GM23338 (cell line): Measurements from ENCODE around the gene UBTD1. TPM values are rescaled to one million over a fixed set of nuclear protein-coding genes. Genes with fewer than 3 reads are reported as not detected.

Source experiments
- ATAC-seq: fragments of 200-7000 bp; cut with Tn5 transposase; 3 replicates; pipeline ENCODE4 v1.9.1; 2020
- DNase-seq: peaks from one replicate; pipeline ENCODE4 v3.0.0-alpha.2; 2015; ENCODE audit warnings: low spot score
- H2AFZ ChIP-seq: fragments of 200-600 bp; sonication (generic); 2 replicates; pipeline ENCODE4 v1.8.0; 2016; ENCODE audit warnings: antibody characterized with exemption, mild to moderate bottlenecking, moderate library complexity
- H3F3A ChIP-seq: fragments of 200-600 bp; sonication (generic); replicated peaks from 2 replicates; pipeline ENCODE4 v1.8.0; 2017; ENCODE audit warnings: antibody characterized with exemption, mixed run types, low read depth
- H3K27ac ChIP-seq: fragments of 200-600 bp; sonication (generic); 2 replicates; pipeline ENCODE4 v1.6.1; 2016; ENCODE audit warnings: low read depth
- H3K27me3 ChIP-seq: fragments of 200-600 bp; sonication (generic); 2 replicates; pipeline ENCODE4 v1.8.0; 2016; ENCODE audit warnings: mild to moderate bottlenecking, mixed run types, moderate library complexity; ENCODE audit not compliant: insufficient read depth
- H3K36me3 ChIP-seq: fragments of 200-600 bp; sonication (generic); 2 replicates; pipeline ENCODE4 v1.8.0; 2016; ENCODE audit warnings: mild to moderate bottlenecking; ENCODE audit not compliant: insufficient read depth
- H3K4me1 ChIP-seq: fragments of 200-600 bp; sonication (generic); 2 replicates; pipeline ENCODE4 v1.8.0; 2016; ENCODE audit warnings: mild to moderate bottlenecking, moderate library complexity; ENCODE audit not compliant: insufficient read depth
- H3K4me2 ChIP-seq: fragments of 200-600 bp; sonication (generic); 2 replicates; pipeline ENCODE4 v1.7.1; 2017; ENCODE audit warnings: mixed run types
- H3K4me3 ChIP-seq: fragments of 200-600 bp; sonication (generic); 2 replicates; pipeline ENCODE4 v1.6.1; 2016; ENCODE audit warnings: mixed run types
- H3K79me2 ChIP-seq: fragments of 200-600 bp; sonication (generic); replicated peaks from 2 replicates; pipeline ENCODE4 v1.8.0; 2017; ENCODE audit warnings: mild to moderate bottlenecking; ENCODE audit not compliant: insufficient read depth
- H3K9me2 ChIP-seq: fragments of 200-600 bp; sonication (generic); 2 replicates; pipeline ENCODE4 v1.8.0; 2017; ENCODE audit not compliant: insufficient read depth
- H4K20me1 ChIP-seq: fragments of 200-600 bp; sonication (generic); replicated peaks from 2 replicates; pipeline ENCODE4 v1.8.0; 2017; ENCODE audit warnings: mild to moderate bottlenecking; ENCODE audit not compliant: insufficient read depth
- H3K27ac Mint-ChIP-seq: 2 replicates; pipeline ENCODE4 v1.8.0; 2020; ENCODE audit warnings: inconsistent platforms, mild to moderate bottlenecking, moderate library complexity, mixed read lengths
- H3K27me3 Mint-ChIP-seq: 3 replicates; pipeline ENCODE4 v1.8.0; 2022; ENCODE audit warnings: low read depth, mild to moderate bottlenecking, moderate library complexity, mixed read lengths, inconsistent platforms; ENCODE audit not compliant: insufficient read depth, poor library complexity
- H3K36me3 Mint-ChIP-seq: 3 replicates; pipeline ENCODE4 v1.8.0; 2021; ENCODE audit warnings: low read depth, mild to moderate bottlenecking, inconsistent platforms, moderate library complexity, mixed read lengths
- H3K4me1 Mint-ChIP-seq: 3 replicates; pipeline ENCODE4 v1.8.0; 2020; ENCODE audit warnings: mild to moderate bottlenecking, inconsistent platforms, mixed read lengths
- H3K4me3 Mint-ChIP-seq: 3 replicates; pipeline ENCODE4 v1.8.0; 2021; ENCODE audit warnings: moderate library complexity, mild to moderate bottlenecking, inconsistent platforms, mixed read lengths
- H3K9me3 Mint-ChIP-seq: 3 replicates; pipeline ENCODE4 v1.8.0; 2020; ENCODE audit warnings: moderate library complexity, mild to moderate bottlenecking, inconsistent platforms, mixed read lengths
- ETS1 ChIP-seq: IDR thresholded peaks from 2 replicates; pipeline ENCODE4 v1.6.1; 2016; ENCODE audit warnings: antibody characterized with exemption
- EZH2 ChIP-seq: fragments of 200-600 bp; sonication (generic); IDR thresholded peaks from one replicate; pipeline ENCODE4 v1.8.0; 2017; ENCODE audit warnings: antibody characterized with exemption, mild to moderate bottlenecking, low read depth; ENCODE audit not compliant: unreplicated experiment
- NANOG ChIP-seq: IDR thresholded peaks from 2 replicates; pipeline ENCODE4 v1.6.1; 2016; ENCODE audit warnings: antibody characterized with exemption, borderline replicate concordance
- POLR2AphosphoS5 ChIP-seq: IDR thresholded peaks from 2 replicates; pipeline ENCODE4 v1.6.1; 2016; ENCODE audit warnings: antibody characterized with exemption, low read depth
- STAT1 ChIP-seq: IDR thresholded peaks from one replicate; pipeline ENCODE4 v1.6.1; 2016; ENCODE audit warnings: antibody characterized with exemption; ENCODE audit not compliant: unreplicated experiment
- ZNF114 ChIP-seq: fragments of 250-450 bp; sonication (Bioruptor Pico); IDR thresholded peaks from 2 replicates; pipeline ENCODE4 v1.5.0; 2020; ENCODE audit warnings: mild to moderate bottlenecking, moderate library complexity
- ZNF331 ChIP-seq: fragments of 250-450 bp; sonication (Bioruptor Pico); IDR thresholded peaks from 2 replicates; pipeline ENCODE4 v1.5.0; 2020; ENCODE audit warnings: low read depth, mild to moderate bottlenecking, moderate library complexity
- ZNF462 ChIP-seq: fragments of 250-450 bp; sonication (Bioruptor Pico); IDR thresholded peaks from 2 replicates; pipeline ENCODE4 v1.5.0; 2020; ENCODE audit warnings: mild to moderate bottlenecking, moderate library complexity
- polyA plus RNA-seq: library from polyadenylated mRNA; unstranded; fragments of >200 nt; fragmentation: Nextera tagmentation; extraction: Ambion mirVana; gene quantifications from 2 replicates; pipeline ENCODE4 v1.2.1, GENCODE V29; 2016
- total RNA-seq: library from RNA; depleted of rRNA; stranded (reverse); fragments of >200 nt; shearing (Covaris generic); gene quantifications from 2 replicates; pipeline ENCODE4 v1.2.3, GENCODE V29; 2014
- TF ChIP-seq, protein P1 (sequence below): IDR thresholded peaks from one replicate; pipeline ENCODE4 v1.6.1; 2018; ENCODE audit warnings: antibody characterized with exemption; ENCODE audit not compliant: unreplicated experiment

The UBTD1 gene
- total and polyA plus RNA-seq, 2 experiments from 2014 or later: 17.3 to 29.0 TPM

GRCh38 chr10:97584798-97585438 lies 86.2 kb downstream of the UBTD1 start:
- Histone ChIP-seq H3K79me2 (no peaks in the 10 kb centered on the region), H3K27me3 (no peaks in the 10 kb centered on the region), H3K9me2 (no peaks in the 10 kb centered on the region), H3K4me3 (no peak overlapping the region), H4K20me1 (no peaks in the 10 kb centered on the region), H3K36me3 (no peaks in the 10 kb centered on the region), H3K4me1 (peaks cover 3% of the 10 kb centered on the region), H2AFZ (no peak overlapping the region), H3K4me2 (no peak overlapping the region), H3F3A (no peaks in the 10 kb centered on the region), H3K27ac (no peak overlapping the region)
- Mint-ChIP-seq H3K36me3 (no peaks in the 10 kb centered on the region), H3K27me3 (peaks cover 12% of the 10 kb centered on the region), H3K4me3 (no peak overlapping the region), H3K9me3 (no peaks in the 10 kb centered on the region), H3K4me1 (peaks cover 10% of the 10 kb centered on the region; the same call in 2 of the 3 replicates), H3K27ac (no peak overlapping the region; the same call in 1 of the 2 replicates)
- ATAC-seq (no peak), DNase-seq (no peak)
- TF ChIP-seq ZNF331 (CRISPR knock-in tag) (no peak), NANOG (no peak), STAT1 (no peak), EZH2 (no peak), ETS1 (no peak), POLR2AphosphoS5 (no peak), ZNF462 (CRISPR knock-in tag) (no peak), ZNF114 (CRISPR knock-in tag) (no peak)
- TF ChIP-seq, protein P1, sequence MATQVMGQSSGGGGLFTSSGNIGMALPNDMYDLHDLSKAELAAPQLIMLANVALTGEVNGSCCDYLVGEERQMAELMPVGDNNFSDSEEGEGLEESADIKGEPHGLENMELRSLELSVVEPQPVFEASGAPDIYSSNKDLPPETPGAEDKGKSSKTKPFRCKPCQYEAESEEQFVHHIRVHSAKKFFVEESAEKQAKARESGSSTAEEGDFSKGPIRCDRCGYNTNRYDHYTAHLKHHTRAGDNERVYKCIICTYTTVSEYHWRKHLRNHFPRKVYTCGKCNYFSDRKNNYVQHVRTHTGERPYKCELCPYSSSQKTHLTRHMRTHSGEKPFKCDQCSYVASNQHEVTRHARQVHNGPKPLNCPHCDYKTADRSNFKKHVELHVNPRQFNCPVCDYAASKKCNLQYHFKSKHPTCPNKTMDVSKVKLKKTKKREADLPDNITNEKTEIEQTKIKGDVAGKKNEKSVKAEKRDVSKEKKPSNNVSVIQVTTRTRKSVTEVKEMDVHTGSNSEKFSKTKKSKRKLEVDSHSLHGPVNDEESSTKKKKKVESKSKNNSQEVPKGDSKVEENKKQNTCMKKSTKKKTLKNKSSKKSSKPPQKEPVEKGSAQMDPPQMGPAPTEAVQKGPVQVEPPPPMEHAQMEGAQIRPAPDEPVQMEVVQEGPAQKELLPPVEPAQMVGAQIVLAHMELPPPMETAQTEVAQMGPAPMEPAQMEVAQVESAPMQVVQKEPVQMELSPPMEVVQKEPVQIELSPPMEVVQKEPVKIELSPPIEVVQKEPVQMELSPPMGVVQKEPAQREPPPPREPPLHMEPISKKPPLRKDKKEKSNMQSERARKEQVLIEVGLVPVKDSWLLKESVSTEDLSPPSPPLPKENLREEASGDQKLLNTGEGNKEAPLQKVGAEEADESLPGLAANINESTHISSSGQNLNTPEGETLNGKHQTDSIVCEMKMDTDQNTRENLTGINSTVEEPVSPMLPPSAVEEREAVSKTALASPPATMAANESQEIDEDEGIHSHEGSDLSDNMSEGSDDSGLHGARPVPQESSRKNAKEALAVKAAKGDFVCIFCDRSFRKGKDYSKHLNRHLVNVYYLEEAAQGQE: no peak
